Loucy (cell line): ENCODE measurements around the gene ASB10.

Experiments
- CTCF ChIP-seq: fragments of 200-600 bp; sonication (generic); conservative IDR thresholded peaks from 2 replicates; pipeline ENCODE4 v1.5.1; 2014; ENCODE audit warnings: mild to moderate bottlenecking, antibody characterized with exemption, low read length
- EZH2phosphoT487 ChIP-seq: fragments of 200-600 bp; IDR thresholded peaks from 2 replicates; pipeline ENCODE4 v1.6.1; 2018; ENCODE audit warnings: antibody characterized with exemption, mild to moderate bottlenecking, moderate library complexity, borderline replicate concordance

GRCh38 chr7:151207315-151207714 lies 20.3 kb upstream of the ASB10 start:
- TF ChIP-seq CTCF (no peak), EZH2phosphoT487 (no peak)
